Keratinocyte (primary cell): ENCODE data around the gene ANKRD24.

Experiments
- EZH2 ChIP-seq: IDR thresholded peaks from one replicate; pipeline ENCODE4 v1.6.1; 2012; ENCODE audit warnings: inconsistent platforms, mild to moderate bottlenecking, low read length, moderate library complexity
- TF ChIP-seq, protein P1 (sequence below), 3 experiments: IDR thresholded peaks in 1 of 3; conservative IDR thresholded peaks in 1 of 3; optimal IDR thresholded peaks in 1 of 3; 2 replicates in 2 of 3; 3 replicates in 1 of 3; pipeline versions ENCODE3 to v1.5.1; 2011; ENCODE audit warnings: low read length in 3 of 3, mild to moderate bottlenecking in 3 of 3, moderate library complexity in 2 of 3, control low read depth in 1 of 3, inconsistent platforms in 1 of 3; ENCODE audit not compliant: insufficient read depth in 2 of 3; ENCODE audit errors: extremely low read depth in 1 of 3

GRCh38 chr19:4246767-4247593 is 64.5 kb downstream of the ANKRD24 start, which contains the start of gene YJU2:
- TF ChIP-seq, protein P1, sequence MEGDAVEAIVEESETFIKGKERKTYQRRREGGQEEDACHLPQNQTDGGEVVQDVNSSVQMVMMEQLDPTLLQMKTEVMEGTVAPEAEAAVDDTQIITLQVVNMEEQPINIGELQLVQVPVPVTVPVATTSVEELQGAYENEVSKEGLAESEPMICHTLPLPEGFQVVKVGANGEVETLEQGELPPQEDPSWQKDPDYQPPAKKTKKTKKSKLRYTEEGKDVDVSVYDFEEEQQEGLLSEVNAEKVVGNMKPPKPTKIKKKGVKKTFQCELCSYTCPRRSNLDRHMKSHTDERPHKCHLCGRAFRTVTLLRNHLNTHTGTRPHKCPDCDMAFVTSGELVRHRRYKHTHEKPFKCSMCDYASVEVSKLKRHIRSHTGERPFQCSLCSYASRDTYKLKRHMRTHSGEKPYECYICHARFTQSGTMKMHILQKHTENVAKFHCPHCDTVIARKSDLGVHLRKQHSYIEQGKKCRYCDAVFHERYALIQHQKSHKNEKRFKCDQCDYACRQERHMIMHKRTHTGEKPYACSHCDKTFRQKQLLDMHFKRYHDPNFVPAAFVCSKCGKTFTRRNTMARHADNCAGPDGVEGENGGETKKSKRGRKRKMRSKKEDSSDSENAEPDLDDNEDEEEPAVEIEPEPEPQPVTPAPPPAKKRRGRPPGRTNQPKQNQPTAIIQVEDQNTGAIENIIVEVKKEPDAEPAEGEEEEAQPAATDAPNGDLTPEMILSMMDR (optimal IDR thresholded peaks at IDR 0.05 in 1 of 3, IDR thresholded peaks at IDR 0.05 in 1 of 3, conservative IDR thresholded peaks at IDR 0.05 in 1 of 3; ENCODE audit: extremely low read depth in 1 of 3, insufficient read depth in 2 of 3, low read length in 3 of 3), result peak; percentile 39 to 72 (median 62)
- TF ChIP-seq EZH2, result no peak
